Epithelial cell of proximal tubule (primary cell): ENCODE data around the gene PIKFYVE. TPM values are rescaled to one million over a fixed set of nuclear protein-coding genes. Genes with fewer than 3 reads are reported as not detected.
"Not testable (repeated sequence)": the region's sequence is repeated elsewhere in the genome, so short reads cannot be mapped to it uniquely, and the experiment has no call there.

ENCODE experiments used
- DNase-seq: peaks from one replicate; pipeline ENCODE4 v3.0.0-alpha.2; 2011; ENCODE audit warnings: low read depth
- H3K4me3 ChIP-seq: 2 replicates; pipeline ENCODE4 v1.5.1; 2011; ENCODE audit warnings: low read depth, mild to moderate bottlenecking, low read length
- CTCF ChIP-seq: conservative IDR thresholded peaks from 2 replicates; pipeline ENCODE4 v1.5.1; 2012; ENCODE audit warnings: low read depth, mild to moderate bottlenecking, low read length
- total RNA-seq: library from RNA; depleted of rRNA; stranded (reverse); fragments of >200 nt; gene quantifications from 2 replicates; pipeline ENCODE4 v1.2.3, GENCODE V29; 2015

Gene PIKFYVE
- total RNA-seq, 1 donor from 2014 or later = 13.8 TPM

GRCh38 chr2:208354964-208355381, 88.9 kb downstream of the PIKFYVE start:
- no peak overlapping the region for H3K4me3 ChIP-seq
- no peak for TF ChIP-seq CTCF
- no peak for DNase-seq

GRCh38 chr2:208356420-208356819, 90.4 kb downstream of the PIKFYVE start:
- not testable (repeated sequence) for H3K4me3 ChIP-seq, DNase-seq

GRCh38 chr2:208356846-208357574, 91.0 kb downstream of the PIKFYVE start:
- no peak overlapping the region for H3K4me3 ChIP-seq
- peak; percentile 34 for TF ChIP-seq CTCF
- DNase-seq = no peak

DNA sequence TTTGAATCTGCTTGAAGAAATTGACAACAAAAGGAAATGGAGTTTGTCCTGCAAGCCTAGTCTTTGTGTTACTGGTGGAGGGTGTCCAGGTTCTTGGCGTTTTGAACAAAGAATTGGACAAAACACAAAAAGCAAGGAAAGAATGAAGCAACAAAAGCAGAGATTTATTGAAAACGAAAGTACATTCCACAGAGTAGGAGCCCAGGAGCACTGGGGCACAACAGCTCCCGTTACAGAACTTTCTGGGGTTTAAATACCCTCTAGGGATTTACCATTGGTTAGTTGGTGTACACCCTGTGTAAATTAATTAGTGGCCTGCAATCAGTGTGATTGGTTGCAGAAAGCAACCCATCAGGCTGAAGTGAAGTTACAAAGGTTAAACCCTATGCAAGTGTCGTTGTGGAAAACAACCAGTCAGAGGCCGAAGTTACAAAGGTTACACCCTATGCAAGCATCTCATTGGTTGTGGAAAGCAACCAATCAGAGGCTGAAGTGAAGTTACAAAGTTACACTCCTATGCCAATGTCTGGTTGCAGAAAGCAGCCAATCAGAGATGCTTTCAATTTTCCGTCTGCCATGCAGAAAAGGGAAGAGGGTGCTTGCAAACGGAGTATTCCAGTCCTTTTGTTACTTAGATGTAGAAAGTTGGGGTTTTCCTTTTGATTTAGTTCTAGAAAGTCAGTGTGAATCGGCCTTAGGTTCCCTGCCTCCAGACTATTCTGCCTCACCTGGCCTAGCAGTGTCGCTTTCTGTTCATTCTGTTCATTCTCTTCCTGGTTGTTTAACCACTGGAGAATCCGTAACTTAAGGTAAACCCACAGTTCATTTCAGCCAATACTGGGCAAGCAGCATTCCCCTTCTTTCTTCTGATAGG, 92.9 kb downstream of the PIKFYVE start:
- H3K4me3 ChIP-seq = no peak overlapping the region
- TF ChIP-seq CTCF = no peak
- no peak for DNase-seq

DNA sequence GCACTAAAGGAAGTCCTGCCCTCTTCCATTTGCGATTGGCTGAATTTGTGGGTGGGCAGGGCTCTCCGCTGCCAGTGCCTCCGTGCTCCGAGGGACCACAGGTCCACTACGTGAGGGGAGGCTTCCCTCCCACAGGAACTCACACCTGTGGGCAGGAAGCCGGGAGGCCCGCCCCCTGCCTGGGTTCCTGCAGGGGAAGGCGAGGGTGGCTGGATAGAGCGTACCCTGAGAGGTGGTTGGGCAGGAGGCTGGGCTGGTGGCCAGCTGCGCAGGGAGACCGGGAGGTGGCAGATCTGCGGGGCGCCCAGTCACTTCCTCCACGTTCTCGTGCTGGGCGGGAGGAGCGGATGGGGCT, 93.6 kb downstream of the PIKFYVE start:
- H3K4me3 ChIP-seq = no peak overlapping the region
- no peak for DNase-seq
- TF ChIP-seq CTCF = no peak

- no peak for TF ChIP-seq CTCF
- DNase-seq = no peak
- no peak overlapping the region for H3K4me3 ChIP-seq
Observed at GRCh38 chr2:208360259-208361076, 94.4 kb downstream of the PIKFYVE start.

GRCh38 chr2:208361077-208361441, 95.0 kb downstream of the PIKFYVE start:
- H3K4me3 ChIP-seq = no peak overlapping the region
- TF ChIP-seq CTCF = no peak
- no peak for DNase-seq
